DOHH2 (cell line): ENCODE data around the gene INHBB.

Experiments
- H3F3A ChIP-seq: fragments of 200-600 bp; sonication (generic), shearing (Covaris generic); 2 replicates; pipeline ENCODE4 v1.6.0; 2016; ENCODE audit warnings: antibody characterized with exemption, mild to moderate bottlenecking; ENCODE audit not compliant: control insufficient read depth, insufficient read depth
- H3K27ac ChIP-seq: fragments of 200-600 bp; sonication (generic); 2 replicates; pipeline ENCODE4 v1.5.1; 2014; ENCODE audit warnings: low read depth, mild to moderate bottlenecking, low read length, moderate library complexity
- H3K27me3 ChIP-seq: fragments of 200-600 bp; sonication (generic); 2 replicates; pipeline ENCODE4 v1.6.1; 2014; ENCODE audit warnings: mild to moderate bottlenecking, low read length, mixed read lengths; ENCODE audit not compliant: control insufficient read depth
- H3K36me3 ChIP-seq: fragments of 200-600 bp; sonication (generic); 2 replicates; pipeline ENCODE4 v1.6.1; 2014; ENCODE audit warnings: mild to moderate bottlenecking, low read length, moderate library complexity, mixed read lengths; ENCODE audit not compliant: control insufficient read depth
- H3K4me1 ChIP-seq: fragments of 200-600 bp; sonication (generic); 2 replicates; pipeline ENCODE4 v1.6.1; 2014; ENCODE audit warnings: mild to moderate bottlenecking, low read length, mixed read lengths; ENCODE audit not compliant: control insufficient read depth
- H3K4me2 ChIP-seq: fragments of 200-600 bp; sonication (generic); 2 replicates; pipeline ENCODE4 v1.6.0; 2014; ENCODE audit warnings: mild to moderate bottlenecking, low read length, moderate library complexity
- H3K4me3 ChIP-seq: fragments of 200-600 bp; sonication (generic); 2 replicates; pipeline ENCODE4 v1.5.1; 2014; ENCODE audit warnings: mild to moderate bottlenecking, low read length, mixed read lengths
- H3K79me2 ChIP-seq: fragments of 200-600 bp; sonication (generic); 2 replicates; pipeline ENCODE4 v1.6.1; 2014; ENCODE audit warnings: mild to moderate bottlenecking, low read length, mixed read lengths; ENCODE audit not compliant: control insufficient read depth
- H3K9me2 ChIP-seq: fragments of 200-600 bp; sonication (generic); replicated peaks from 2 replicates; pipeline ENCODE4 v1.6.1; 2014; ENCODE audit warnings: mild to moderate bottlenecking, low read length, mixed read lengths; ENCODE audit not compliant: control insufficient read depth
- H3K9me3 ChIP-seq: fragments of 200-600 bp; sonication (generic); 2 replicates; pipeline ENCODE4 v1.6.1; 2014; ENCODE audit warnings: antibody characterized with exemption, low read length, mixed read lengths; ENCODE audit not compliant: control insufficient read depth, insufficient read depth
- H4K20me1 ChIP-seq: fragments of 200-600 bp; sonication (generic); 2 replicates; pipeline ENCODE4 v1.6.0; 2014; ENCODE audit warnings: low read depth, mild to moderate bottlenecking, antibody characterized with exemption, low read length, moderate library complexity; ENCODE audit not compliant: control insufficient read depth, insufficient read depth
- CTCF ChIP-seq: fragments of 200-600 bp; sonication (generic); IDR thresholded peaks from one replicate; pipeline ENCODE4 v1.5.1; 2014; ENCODE audit warnings: antibody characterized with exemption, mild to moderate bottlenecking, low read depth, low read length; ENCODE audit not compliant: poor library complexity, severe bottlenecking
- EZH2phosphoT487 ChIP-seq: fragments of 200-600 bp; sonication (generic); IDR thresholded peaks from 2 replicates; pipeline ENCODE4 v1.6.1; 2017; ENCODE audit warnings: borderline replicate concordance, mild to moderate bottlenecking, antibody characterized with exemption, low read length, moderate library complexity, mixed read lengths

The INHBB gene

GRCh38 chr2:120400551-120400950 is 54.6 kb downstream of the INHBB start:
- H3K4me2 ChIP-seq, result no peak overlapping the region
- no peaks in the 10 kb centered on the region for H3K79me2 ChIP-seq
- H3K36me3 ChIP-seq, result no peaks in the 10 kb centered on the region
- no peak for TF ChIP-seq CTCF
- TF ChIP-seq EZH2phosphoT487, result no peak
- no peaks in the 10 kb centered on the region for H3K4me1 ChIP-seq
- no peak overlapping the region for H3K4me3 ChIP-seq
- H3K9me3 ChIP-seq, result no peaks in the 10 kb centered on the region
- no peaks in the 10 kb centered on the region for H4K20me1 ChIP-seq
- no peaks in the 10 kb centered on the region for H3K9me2 ChIP-seq
- no peaks in the 10 kb centered on the region for H3F3A ChIP-seq
- H3K27me3 ChIP-seq, result no peaks in the 10 kb centered on the region
- no peak overlapping the region for H3K27ac ChIP-seq
